ENCODE results near the gene NFYC.

The NFYC gene

GRCh38 chr1:40691538-40692428 is at the start of gene NFYC:
Gene NFYC, plus strand, starts transcription at chr1:40691704. Its CDS starts 47,140 bp downstream, at chr1:40738844.
- peak within 1 kb of the TSS; percentile 81 for H2AFZ ChIP-seq (ENCODE audit: low read length)
- no peaks in the 10 kb centered on the region for H3K36me3 ChIP-seq (ENCODE audit: insufficient read depth, low read length)
- TF ChIP-seq CTCF (conservative IDR thresholded peaks at IDR 0.05; ENCODE audit: low read length), result no peak
- TF ChIP-seq EZH2phosphoT487 (IDR thresholded peaks at IDR 0.05; ENCODE audit: borderline replicate concordance), result no peak
- no peaks in the 10 kb centered on the region for H3F3A ChIP-seq (ENCODE audit: low read depth)
- no peaks in the 10 kb centered on the region for H3K27me3 ChIP-seq (ENCODE audit: insufficient read depth, low read length, poor library complexity, severe bottlenecking)
- H3K9me2 ChIP-seq (replicated peaks; ENCODE audit: low read depth, low read length), result no peaks in the 10 kb centered on the region
- H3K4me1 ChIP-seq (ENCODE audit: insufficient read depth, low read length, poor library complexity, severe bottlenecking), result peaks cover 65% of the 10 kb centered on the region
- H3K4me3 ChIP-seq (ENCODE audit: low read length, poor library complexity, severe bottlenecking), result peak within 1 kb of the TSS; percentile 99
- H3K4me2 ChIP-seq (ENCODE audit: low read depth, low read length, poor library complexity, severe bottlenecking), result peak within 1 kb of the TSS; percentile 100
- H3K9me3 ChIP-seq (ENCODE audit: insufficient read depth, low read depth, low read length), result no peaks in the 10 kb centered on the region
- peaks cover 85% of the 10 kb centered on the region for H3K79me2 ChIP-seq (ENCODE audit: insufficient read depth, low read length)
- peaks cover 37% of the 10 kb centered on the region for H4K20me1 ChIP-seq (ENCODE audit: insufficient read depth, low read length, poor library complexity, severe bottlenecking)
- peak within 1 kb of the TSS; percentile 99 for H3K9ac ChIP-seq (ENCODE audit: low read depth, low read length, poor library complexity, severe bottlenecking)

GRCh38 chr1:40645118-40645680 is 46.3 kb upstream of the NFYC start:
- peaks cover 11% of the 10 kb centered on the region for H4K20me1 ChIP-seq (ENCODE audit: insufficient read depth, low read length, poor library complexity, severe bottlenecking)
- no peaks in the 10 kb centered on the region for H3F3A ChIP-seq (ENCODE audit: low read depth)
- H2AFZ ChIP-seq (ENCODE audit: low read length), result no peak overlapping the region
- H3K4me2 ChIP-seq (ENCODE audit: low read depth, low read length, poor library complexity, severe bottlenecking), result no peak overlapping the region
- TF ChIP-seq EZH2phosphoT487 (IDR thresholded peaks at IDR 0.05; ENCODE audit: borderline replicate concordance) (no peak), CTCF (conservative IDR thresholded peaks at IDR 0.05; ENCODE audit: low read length) (no peak)
- no peak overlapping the region for H3K9ac ChIP-seq (ENCODE audit: low read depth, low read length, poor library complexity, severe bottlenecking)
- H3K79me2 ChIP-seq (ENCODE audit: insufficient read depth, low read length), result peaks cover 9% of the 10 kb centered on the region; the same call in 1 of the 2 replicates
- H3K4me1 ChIP-seq (ENCODE audit: insufficient read depth, low read length, poor library complexity, severe bottlenecking), result peaks cover 44% of the 10 kb centered on the region
- H3K27me3 ChIP-seq (ENCODE audit: insufficient read depth, low read length, poor library complexity, severe bottlenecking), result no peaks in the 10 kb centered on the region
- no peak overlapping the region for H3K4me3 ChIP-seq (ENCODE audit: low read length, poor library complexity, severe bottlenecking)
- no peaks in the 10 kb centered on the region for H3K9me3 ChIP-seq (ENCODE audit: insufficient read depth, low read depth, low read length)
- H3K36me3 ChIP-seq (ENCODE audit: insufficient read depth, low read length), result peaks cover 25% of the 10 kb centered on the region; the same call in 1 of the 2 replicates
- H3K9me2 ChIP-seq (replicated peaks; ENCODE audit: low read depth, low read length), result no peaks in the 10 kb centered on the region

- Histone ChIP-seq H3K4me2 (ENCODE audit: low read depth, low read length, poor library complexity, severe bottlenecking) (no peak overlapping the region), H3K36me3 (ENCODE audit: insufficient read depth, low read length) (peaks cover 13% of the 10 kb centered on the region; the same call in 1 of the 2 replicates), H2AFZ (ENCODE audit: low read length) (no peak overlapping the region), H3K79me2 (ENCODE audit: insufficient read depth, low read length) (peaks cover 9% of the 10 kb centered on the region; the same call in 1 of the 2 replicates), H4K20me1 (ENCODE audit: insufficient read depth, low read length, poor library complexity, severe bottlenecking) (peaks cover 11% of the 10 kb centered on the region), H3K4me3 (ENCODE audit: low read length, poor library complexity, severe bottlenecking) (no peak overlapping the region), H3K4me1 (ENCODE audit: insufficient read depth, low read length, poor library complexity, severe bottlenecking) (peaks cover 47% of the 10 kb centered on the region), H3K9ac (ENCODE audit: low read depth, low read length, poor library complexity, severe bottlenecking) (no peak overlapping the region), H3K9me2 (replicated peaks; ENCODE audit: low read depth, low read length) (no peaks in the 10 kb centered on the region), H3F3A (ENCODE audit: low read depth) (no peaks in the 10 kb centered on the region), H3K27me3 (ENCODE audit: insufficient read depth, low read length, poor library complexity, severe bottlenecking) (no peaks in the 10 kb centered on the region), H3K9me3 (ENCODE audit: insufficient read depth, low read depth, low read length) (no peaks in the 10 kb centered on the region)
- no peak for TF ChIP-seq CTCF (conservative IDR thresholded peaks at IDR 0.05; ENCODE audit: low read length)
- no peak for TF ChIP-seq EZH2phosphoT487 (IDR thresholded peaks at IDR 0.05; ENCODE audit: borderline replicate concordance)
Measured at GRCh38 chr1:40646315-40646714, 45.2 kb upstream of the NFYC start.
